Limb (tissue), 2 donors: ENCODE data around the gene SOHLH2.
A peak's percentile ranks its signal among the peaks of the same experiment; 100 is the strongest.

ENCODE experiments used
- DNase-seq, 2 donors: peaks; one replicate each; pipeline ENCODE4 v3.0.0-alpha.2; 2016; ENCODE audit errors: extremely low spot score in 2 of 2

SOHLH2 gene

DNA sequence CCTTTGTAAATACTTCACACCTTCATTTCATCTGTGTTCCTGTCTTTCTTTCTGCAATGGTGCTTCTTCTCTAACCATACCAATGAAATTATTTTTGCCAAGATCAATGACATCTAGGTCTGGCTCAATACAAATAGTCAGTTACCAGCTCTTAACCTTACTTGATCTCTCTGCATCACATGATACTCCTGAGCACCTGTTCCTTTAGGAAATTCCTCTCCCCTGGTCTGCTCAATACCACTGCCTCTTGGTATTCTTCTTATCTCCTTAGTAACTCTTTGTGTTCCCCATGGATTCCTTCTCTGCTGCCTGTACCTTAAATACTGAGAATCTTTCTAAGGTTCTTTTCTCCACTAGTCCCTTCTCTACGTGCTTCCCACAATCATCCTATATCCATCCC lies 25.9 kb downstream of the SOHLH2 start:
- no peak for DNase-seq

DNA sequence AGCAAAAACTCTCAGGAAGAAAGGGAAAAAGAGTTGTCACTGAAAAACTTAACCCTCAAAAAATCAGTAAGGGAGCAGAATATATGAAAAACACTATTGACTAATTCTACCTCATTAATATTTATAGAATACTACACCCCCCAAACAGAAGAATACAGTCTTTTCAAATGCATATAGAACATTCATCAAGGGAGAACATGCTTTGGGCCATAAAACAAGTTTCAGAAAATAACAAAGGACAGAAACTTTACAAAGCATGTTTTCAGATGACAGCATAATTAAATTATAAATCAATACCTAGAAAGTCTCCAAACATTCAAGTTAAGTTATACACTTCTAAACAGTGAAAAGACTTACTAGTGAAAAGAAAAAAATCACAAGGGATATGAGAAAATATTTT lies 30.5 kb downstream of the SOHLH2 start:
- no peak for DNase-seq

DNA sequence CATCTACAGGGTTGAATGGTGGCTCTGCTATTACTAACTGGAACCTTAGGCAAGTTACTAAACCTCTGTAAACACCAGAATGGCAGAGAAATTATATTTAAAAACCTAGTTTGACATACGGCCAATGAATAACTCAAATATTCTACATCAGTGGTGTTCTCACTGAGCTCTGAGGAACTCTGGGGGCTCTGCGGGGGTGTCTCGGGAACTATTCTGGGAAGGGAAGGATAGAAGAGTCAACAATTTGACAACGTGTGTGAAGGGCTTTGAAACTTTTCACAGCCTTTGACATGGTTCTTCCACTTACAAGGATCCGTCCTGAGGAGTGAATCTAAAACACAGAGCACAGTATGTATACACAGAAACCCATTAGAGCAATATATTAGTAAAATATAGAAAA lies 38.7 kb downstream of the SOHLH2 start:
- DNase-seq = no peak

DNA sequence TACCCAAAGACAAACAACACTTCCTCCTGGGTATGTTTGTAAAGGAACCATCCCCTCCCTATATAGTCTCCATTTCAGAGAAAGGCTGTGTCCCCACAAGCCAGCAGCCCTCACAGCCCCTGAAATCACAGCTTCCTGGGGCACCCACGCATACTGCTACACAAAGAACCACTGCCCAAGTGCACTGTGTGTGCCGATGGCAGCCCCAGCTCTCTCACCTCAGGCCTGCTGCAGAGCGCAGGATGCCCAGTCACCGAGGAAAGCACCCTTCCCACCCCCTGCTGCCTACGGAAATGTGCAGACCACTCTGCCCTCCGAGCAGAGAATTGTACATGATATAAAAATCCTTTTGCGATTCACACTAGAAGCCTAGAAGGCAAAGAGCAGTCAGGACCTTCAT lies 39.4 kb downstream of the SOHLH2 start:
- no peak for DNase-seq

DNA sequence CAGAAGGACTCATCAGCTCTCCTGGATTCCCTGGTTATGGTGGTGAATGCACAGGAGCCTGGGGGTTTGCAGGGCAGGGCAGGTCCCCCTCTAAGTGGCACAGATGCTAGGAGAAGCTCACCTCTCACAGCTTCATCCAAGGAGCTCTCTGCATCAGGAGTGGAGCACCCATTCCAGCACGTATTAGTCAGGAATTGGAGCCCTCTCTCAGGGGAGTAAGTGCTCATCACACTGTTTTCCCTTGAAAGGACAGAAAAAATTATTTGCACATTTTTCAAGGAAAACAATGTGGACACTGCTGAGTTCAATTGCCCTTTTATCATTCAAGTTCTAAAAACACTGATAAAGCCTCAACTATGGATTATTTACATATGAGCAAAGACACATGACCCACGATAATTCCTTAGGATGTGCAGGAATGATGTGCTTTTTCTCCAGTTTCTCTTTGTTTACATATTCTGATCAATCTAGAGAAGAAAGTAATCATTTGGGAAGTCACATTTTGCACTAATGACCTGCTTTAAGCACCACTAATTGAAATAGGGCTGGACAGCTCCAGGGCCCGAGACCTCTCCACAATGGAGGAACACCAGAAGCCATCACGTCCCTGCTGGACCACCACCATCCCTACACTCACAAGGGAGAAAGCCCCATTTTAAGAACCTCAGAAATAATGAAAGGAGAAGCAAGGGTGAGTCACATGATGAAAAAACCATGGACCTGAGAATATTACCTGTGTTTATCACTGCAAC lies 40.6 kb downstream of the SOHLH2 start:
- DNase-seq = no peak

DNA sequence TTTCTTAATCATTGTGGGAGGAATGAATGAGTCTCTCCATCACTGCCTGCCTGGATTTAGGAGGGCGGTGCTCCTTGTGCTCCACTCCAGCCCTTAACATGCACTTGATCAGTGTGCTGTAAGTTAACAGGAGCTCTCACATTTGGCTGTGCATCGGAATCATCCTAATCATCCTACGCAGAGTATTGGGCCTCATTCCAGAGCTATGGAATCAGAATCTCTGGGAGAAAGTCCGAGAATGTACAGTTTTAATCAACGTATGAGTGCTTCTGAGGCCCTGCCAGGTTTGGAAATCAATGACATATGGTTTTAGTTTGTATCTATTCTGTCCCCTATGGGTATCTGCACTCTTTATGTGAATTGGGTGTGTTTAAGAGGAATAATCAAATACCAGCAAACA lies 48.3 kb downstream of the SOHLH2 start:
- peak in 1 of 2 donors; percentile 44 for DNase-seq

DNA sequence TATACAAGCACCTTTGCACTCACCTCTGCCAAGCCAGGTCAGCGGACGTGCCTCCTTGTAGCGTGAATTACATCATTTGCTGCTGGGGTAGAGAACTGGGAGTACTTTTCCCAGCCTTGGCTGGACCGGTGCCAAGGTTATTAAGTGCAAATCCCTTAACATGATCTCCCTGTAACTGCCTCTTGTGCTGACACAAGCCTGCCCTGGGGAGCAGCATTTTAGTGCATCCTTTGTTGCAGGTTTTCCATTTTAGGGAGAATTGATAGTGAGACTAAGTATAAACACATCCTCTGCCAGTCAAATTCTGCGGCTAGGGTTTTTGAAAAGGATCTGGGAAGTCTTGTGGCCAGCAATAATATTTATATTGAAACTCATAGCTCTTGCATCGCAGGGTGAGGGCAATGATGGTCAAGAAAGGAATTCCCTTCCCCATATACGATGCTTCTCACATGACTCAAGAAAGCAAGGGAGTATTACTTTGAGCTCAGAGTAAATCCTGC lies 50.5 kb downstream of the SOHLH2 start:
- peak in 1 of 2 donors; percentile 69 for DNase-seq

DNA sequence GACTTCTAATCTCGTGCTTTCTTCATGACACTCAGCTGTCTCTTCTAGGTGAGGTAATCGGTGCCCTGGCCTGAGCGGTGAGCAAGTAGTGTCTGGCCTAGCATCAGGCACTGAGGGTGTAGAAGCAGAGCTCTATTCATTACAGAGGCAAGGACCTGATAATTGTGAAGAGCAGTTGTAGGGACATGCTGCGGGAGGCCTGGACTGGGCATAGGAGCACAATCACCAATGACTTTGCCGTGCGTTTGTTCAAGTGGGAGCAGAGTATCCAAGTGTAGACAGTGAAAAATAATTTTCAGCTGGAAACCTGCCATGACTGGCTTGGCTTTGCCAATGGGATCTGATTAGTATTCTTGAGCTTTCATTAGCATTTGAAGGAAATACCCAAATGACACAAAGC lies 51.1 kb downstream of the SOHLH2 start:
- no peak for DNase-seq

DNA sequence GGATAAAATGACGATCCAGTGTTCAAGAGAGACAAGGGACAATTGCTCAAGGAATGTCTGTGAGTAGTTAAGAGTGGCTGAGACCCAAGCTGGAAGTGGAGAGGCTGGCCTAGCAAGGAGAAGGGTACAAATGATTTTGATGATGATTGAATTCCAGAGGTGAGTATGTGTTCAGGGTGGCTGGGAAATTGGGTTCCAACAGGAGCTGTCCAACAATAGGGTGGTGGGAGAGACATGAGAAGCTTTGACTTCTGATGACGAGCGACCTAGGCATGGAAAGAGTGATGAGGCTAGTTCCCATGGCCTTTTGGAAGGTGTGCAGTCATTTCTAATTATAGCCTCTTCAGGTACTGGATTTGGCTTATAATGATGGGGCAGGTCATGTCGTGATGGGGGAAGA lies 54.1 kb downstream of the SOHLH2 start:
- no peak for DNase-seq

DNA sequence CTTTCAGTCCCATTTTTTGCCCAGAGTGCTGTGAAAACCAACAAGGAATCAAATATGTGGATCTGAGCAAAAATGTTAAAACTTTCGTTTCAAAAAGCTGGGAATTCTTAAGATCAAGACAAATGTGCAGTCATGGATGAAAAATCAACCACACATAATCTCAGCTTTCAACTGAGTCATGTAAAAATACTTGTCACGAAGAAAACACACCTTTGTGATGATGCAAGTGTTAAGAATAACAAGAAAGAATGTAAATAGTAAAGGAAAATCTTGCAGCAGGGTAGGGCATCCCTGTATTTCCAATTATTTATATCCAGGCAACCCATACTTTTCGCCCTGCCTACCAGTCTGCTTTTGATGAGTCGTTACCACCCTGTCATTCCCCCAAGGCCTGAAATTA lies 55.7 kb downstream of the SOHLH2 start:
- DNase-seq = no peak

DNA sequence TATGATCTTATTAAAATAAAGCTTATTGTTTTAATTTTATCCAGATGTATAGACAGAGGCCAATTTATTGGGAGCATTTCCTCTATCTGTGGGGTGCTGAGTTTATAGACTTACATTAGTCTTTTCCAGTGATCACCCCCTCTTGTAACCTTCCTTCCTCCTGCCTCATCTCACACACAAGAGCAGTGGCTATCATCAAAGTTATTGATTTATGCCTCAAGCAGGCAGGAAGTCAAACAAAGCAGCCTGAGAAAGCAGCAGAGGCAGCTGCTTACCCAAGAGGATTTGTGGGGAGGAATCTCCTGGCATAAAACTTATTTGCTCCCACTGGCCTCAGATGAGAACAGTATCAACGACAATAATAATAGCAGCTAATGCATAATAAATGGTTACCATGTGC lies 56.9 kb downstream of the SOHLH2 start:
- peak in 1 of 2 donors; percentile 66 for DNase-seq

DNA sequence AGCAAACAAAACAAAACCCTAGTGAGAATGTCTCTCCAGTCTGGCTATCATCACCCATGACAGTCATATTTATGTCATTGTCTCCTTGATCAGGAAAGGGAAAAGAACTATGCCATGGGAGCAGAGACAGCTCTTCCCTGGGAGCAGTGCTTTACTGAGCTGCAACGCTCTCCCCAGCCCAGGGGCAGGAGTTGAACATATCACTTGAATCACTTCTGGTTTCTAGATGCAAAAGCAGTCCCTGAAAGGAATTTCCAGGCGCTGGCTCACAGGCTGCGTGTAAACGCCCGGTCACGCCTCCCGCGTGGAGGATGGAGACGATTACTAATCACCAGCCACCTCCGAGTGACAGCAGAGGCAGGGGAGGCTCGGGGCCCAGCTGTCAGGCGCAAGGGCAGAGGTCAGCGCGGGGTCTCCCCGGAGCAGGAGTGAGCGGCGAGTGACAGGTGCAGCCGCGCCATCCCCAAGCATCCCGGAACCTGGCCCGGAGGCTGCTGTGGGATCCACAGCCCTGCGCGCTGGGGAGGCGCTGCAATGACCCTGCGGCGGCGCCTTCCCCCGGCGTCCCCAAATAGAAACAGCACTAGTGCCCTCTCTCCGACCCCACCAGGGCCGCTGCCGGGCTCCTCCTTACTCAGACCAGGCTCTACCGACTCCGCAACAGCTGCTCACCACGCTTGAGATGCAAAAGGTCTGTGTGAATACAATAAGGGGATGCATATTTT lies 59.6 kb downstream of the SOHLH2 start:
- peak; percentile 50 to 69 for DNase-seq

DNA sequence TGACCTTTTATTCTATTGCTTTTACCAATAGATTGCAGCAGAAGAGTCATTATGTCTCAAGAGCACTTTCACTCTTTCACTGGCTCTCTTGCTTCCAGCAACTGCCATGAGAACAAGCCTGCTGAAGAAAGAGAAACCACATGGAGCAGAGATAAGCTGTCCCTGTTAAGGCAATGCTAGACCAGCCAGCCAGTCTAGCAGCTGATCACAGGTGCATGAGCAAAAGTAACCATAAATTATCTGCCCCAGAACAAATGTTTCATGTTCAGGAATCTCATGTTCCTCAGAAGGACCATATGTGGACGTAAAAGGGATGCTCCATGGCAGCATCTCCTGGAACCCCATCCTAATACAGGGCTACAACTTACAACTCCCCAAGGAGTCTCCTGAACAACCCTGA lies 62.8 kb downstream of the SOHLH2 start:
- DNase-seq = no peak

DNA sequence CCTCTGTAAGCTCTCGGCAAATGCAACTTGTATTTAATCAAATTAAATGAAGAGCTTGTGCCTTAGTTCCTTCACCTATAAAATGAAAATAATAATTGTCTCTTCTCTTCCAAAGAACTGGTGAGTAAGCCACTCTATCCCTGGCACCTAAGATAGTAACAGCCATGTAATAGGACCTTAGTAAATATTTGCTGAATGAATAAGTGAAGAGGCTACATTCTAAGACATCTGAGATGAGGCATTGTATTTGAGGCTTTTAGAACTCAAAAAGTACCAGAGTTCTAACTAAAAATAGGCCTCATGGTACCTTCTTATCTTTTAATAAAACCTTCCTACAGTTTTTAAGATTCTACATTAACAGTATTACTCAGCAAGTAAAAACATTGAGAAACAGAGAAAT lies 65.9 kb downstream of the SOHLH2 start:
- no peak for DNase-seq

DNA sequence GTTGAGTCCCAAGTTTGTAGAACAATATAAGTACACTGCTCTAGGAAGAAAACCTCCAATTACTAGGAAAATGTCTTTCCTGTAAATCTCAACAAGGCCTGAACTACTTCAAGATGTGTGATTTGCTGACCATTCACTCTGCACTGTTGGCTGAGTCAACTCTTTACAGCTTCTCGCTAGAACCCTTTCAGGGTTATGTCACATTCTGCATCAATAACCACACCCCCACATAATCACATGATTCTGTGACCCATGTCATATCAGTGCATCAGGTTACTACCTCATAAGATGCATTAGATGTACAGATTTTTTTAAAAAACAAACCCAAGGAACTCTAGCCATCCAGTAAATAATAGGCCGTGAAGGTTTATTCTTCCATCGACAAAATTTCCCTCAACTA lies 67.0 kb downstream of the SOHLH2 start:
- no peak for DNase-seq

DNA sequence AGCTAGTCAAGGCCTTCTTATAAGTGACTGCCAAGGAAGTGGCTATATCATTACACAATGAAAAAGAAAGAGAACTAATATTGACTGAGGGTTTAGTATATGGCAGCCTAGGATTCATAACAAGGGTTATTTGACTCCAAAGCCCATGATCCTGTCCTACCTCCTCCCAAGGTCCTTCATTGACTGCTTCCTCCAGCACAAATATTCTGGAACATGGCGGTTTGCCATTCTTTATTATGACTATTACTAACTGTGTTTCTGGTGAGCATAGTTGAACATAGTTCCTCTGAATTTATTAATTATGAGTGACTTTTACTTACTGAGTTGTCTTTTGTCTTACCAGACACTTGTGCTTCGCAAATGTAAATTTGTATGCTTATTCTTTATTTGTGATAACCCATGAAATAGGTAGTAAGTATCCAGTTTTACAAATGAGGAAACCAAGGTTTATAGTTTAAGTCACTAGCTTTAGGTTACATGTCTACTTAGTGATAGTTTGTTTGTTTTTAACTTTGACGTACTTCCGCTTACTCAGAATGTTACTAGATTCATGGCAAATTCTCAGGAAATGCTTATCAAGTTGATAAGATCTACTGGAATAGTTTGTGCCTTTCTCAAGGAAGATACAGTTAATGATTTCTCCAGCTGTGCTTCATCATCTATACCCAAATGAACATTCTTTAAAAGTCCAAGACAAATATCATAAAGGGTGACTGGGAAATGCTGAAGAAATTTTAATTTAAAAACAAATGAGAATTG lies 67.7 kb downstream of the SOHLH2 start:
- no peak for DNase-seq

DNA sequence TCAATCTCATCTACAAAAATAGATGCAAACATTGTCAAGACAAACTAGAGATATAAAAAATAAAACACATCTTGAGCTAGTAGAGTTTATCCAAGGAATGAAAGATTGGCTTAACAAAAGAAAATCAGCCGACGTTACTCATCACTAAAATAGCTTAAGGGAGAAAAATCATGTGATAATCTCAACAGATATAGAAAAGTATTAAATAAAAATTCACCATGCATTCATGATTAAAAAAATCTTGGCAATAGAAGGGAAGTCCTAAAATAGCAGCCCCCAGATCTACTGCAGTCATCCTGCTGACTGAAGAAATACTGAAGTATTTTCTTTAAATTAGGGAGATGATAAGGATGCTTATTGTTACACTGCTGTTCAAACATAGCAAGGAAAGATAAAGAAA lies 70.6 kb downstream of the SOHLH2 start:
- no peak for DNase-seq

DNA sequence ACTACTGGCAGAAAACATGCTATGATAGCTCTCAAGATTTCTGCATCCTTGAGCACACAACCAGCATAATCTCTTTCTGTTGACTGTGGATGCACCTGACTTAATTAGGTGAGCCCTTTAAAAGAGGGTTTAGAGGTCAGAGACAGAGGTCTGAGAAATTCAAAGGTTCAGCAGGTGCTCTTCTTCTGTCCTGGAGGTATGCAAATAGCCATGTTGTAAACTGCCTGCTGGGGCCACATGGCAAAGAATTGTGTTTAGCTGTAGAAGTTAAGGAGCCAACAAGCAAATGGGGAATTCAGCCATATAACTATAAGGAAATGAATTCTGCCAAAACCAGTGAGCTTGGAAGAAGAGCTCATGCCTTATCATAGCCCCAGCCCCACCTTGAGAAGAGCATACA lies 71.6 kb downstream of the SOHLH2 start:
- no peak for DNase-seq

DNA sequence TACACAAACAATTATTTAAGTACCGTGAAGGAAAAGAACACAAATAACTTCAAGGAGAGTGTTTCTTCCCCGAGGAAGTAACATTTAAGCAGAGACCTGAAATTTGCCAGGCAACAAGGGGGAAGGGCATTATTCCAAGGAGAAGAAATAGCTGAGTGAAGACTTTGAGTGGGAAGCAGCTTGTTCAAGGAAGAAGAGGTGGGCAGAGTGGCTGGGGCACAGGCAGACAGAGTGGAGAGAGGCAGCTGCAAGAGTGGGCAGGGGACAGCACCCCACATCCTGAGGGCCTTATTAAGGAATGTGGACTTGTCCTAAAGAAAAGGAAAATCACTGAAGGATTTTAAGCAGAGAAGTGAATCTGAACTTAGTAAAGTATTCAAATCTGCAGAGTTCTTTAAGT lies 78.5 kb downstream of the SOHLH2 start:
- DNase-seq = no peak

DNA sequence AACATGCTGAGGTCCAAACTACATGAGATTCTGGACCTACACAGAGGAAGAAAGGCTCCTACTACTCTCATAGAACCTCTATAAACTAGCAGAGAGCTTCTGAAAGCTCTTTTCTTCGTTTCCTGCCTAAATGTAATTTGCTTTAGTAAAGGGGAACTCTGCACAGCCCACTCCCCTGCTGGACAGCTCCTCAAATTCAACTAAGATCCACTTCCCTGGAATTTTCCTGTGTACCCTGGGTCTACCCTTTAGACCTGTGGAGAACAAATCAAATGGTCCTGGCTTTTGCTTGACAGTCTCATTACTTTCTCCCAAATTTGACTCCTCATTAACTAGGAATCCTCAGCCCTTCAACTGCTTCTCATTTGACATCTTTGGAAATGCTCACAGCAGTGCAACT lies 79.7 kb downstream of the SOHLH2 start:
- DNase-seq = no peak

DNA sequence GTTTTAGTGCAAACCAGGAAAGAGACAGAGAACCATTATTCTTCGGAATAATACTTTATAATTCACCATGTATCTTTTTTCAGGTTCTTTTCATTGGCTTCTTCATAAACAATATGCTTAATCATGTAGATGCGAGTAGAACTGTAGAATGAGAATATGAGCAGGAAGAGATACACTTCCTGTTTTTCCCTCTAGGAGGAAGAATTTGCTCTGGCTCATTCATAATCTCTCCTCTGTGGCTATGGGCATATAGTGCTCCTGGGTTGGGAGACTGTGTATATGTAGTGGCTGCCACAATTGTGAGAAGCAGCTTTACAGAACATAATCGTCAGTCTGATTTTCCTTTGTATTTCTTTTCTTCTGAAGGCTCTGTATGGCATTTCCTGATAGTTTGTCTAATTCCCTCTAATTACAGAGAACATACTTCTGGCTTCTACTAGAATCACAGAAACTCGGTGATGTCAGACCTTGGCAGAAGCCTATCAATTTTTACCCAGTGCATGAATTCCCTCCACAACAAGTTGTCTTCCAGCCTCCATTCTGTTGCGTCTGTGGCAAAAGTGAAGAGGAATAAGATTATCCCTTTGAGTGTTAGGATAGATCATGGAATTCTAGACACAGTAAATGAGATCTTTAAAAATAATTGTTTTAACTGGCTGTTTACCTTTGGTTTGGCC lies 80.3 kb downstream of the SOHLH2 start:
- no peak for DNase-seq

DNA sequence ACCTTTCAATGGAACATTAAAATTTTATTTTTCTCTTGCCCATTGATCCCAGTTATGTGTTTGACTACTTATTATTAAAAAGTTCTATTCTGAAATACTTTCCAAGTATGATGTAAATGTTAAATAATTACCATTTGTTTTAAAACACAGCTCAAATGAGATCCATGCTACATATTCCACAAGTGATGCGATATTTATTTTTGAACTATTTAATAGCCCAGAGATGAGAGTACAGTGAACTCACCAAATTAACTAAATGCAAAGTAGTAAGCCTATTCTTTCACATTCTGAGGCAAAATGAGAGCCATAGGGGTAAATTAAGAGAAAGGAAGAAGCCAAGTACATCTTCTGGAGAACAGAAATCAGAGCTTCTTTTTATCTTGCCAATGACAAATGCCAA lies 82.0 kb downstream of the SOHLH2 start:
- DNase-seq = no peak
